Stimulated activated naive CD4-positive, alpha-beta T cell (primary cell): ENCODE results near the gene GNA12.

Source experiments
- DNase-seq, 6 experiments: peaks; one replicate each; lab custom pipeline; 2025; lab: John Stamatoyannopoulos, UW

Gene GNA12

GRCh38 chr7:2802504-2803341, 41.4 kb downstream of the GNA12 start:
- DNase-seq: no peak

- no peak for DNase-seq
Observed at GRCh38 chr7:2802101-2802500, 42.0 kb downstream of the GNA12 start.

- DNase-seq: peak in 1 of 6 experiments; percentile 4
Observed at GRCh38 chr7:2800931-2801688, 43.0 kb downstream of the GNA12 start.

GRCh38 chr7:2800220-2800930, 43.7 kb downstream of the GNA12 start:
- no peak for DNase-seq

- no peak for DNase-seq
Observed at GRCh38 chr7:2799253-2799652, 44.9 kb downstream of the GNA12 start.

GRCh38 chr7:2798669-2799068, 45.4 kb downstream of the GNA12 start:
- DNase-seq: no peak

GRCh38 chr7:2796358-2797352, 47.5 kb downstream of the GNA12 start:
- no peak for DNase-seq

GRCh38 chr7:2795906-2796305, 48.2 kb downstream of the GNA12 start:
- no peak for DNase-seq

GRCh38 chr7:2794836-2795636, 49.1 kb downstream of the GNA12 start:
- no peak for DNase-seq

GRCh38 chr7:2792856-2793487, 51.1 kb downstream of the GNA12 start:
- no peak for DNase-seq

- no peak for DNase-seq
Observed at GRCh38 chr7:2792235-2792634, 51.9 kb downstream of the GNA12 start.

GRCh38 chr7:2791390-2791789, 52.7 kb downstream of the GNA12 start:
- no peak for DNase-seq

GRCh38 chr7:2787251-2787951, 56.7 kb downstream of the GNA12 start:
- DNase-seq: no peak

GRCh38 chr7:2786607-2787116, 57.4 kb downstream of the GNA12 start:
- DNase-seq: no peak

- DNase-seq: no peak
Observed at GRCh38 chr7:2785071-2785500, 59.0 kb downstream of the GNA12 start.

- DNase-seq: no peak
Observed at GRCh38 chr7:2782565-2782964, 61.5 kb downstream of the GNA12 start.

- no peak for DNase-seq
Observed at GRCh38 chr7:2782121-2782520, 62.0 kb downstream of the GNA12 start.

- DNase-seq: no peak
Observed at GRCh38 chr7:2781636-2782035, 62.5 kb downstream of the GNA12 start.

- DNase-seq: no peak
Observed at GRCh38 chr7:2779051-2779450, 65.1 kb downstream of the GNA12 start.
